HCT116 (cell line): ENCODE results near the gene GTPBP10.

Source experiments
- EZH2 ChIP-seq: fragments of 200-600 bp; sonication (generic); IDR thresholded peaks from 2 replicates; pipeline ENCODE4 v1.6.1; 2017; ENCODE audit warnings: antibody characterized with exemption, mixed run types
- POLR2A ChIP-seq: IDR thresholded peaks from 2 replicates; pipeline ENCODE4 v1.7.0; 2011; ENCODE audit warnings: borderline replicate concordance; ENCODE audit not compliant: insufficient read depth, insufficient read length; ENCODE audit errors: extremely low read depth
- POLR2AphosphoS5 ChIP-seq: IDR thresholded peaks from 2 replicates; pipeline ENCODE4 v1.6.1; 2011; ENCODE audit warnings: mild to moderate bottlenecking, low read depth, low read length, moderate library complexity
- RAD21 ChIP-seq: IDR thresholded peaks from 2 replicates; pipeline ENCODE4 v1.6.1; 2012; ENCODE audit warnings: low read depth, mild to moderate bottlenecking
- REST ChIP-seq: IDR thresholded peaks from 2 replicates; pipeline ENCODE4 v1.6.1; 2012; ENCODE audit warnings: low read depth
- SIN3A ChIP-seq: IDR thresholded peaks from 2 replicates; pipeline ENCODE4 v1.6.1; 2012; ENCODE audit warnings: low read depth
- SP1 ChIP-seq: IDR thresholded peaks from 2 replicates; pipeline ENCODE4 v1.6.1; 2012; ENCODE audit warnings: low read depth
- ZFX ChIP-seq: fragments of 450-650 bp; IDR thresholded peaks from 2 replicates; pipeline ENCODE4 v1.6.1; 2017
- ZNF274 ChIP-seq: fragments of 200-500 bp; sonication (Bioruptor generic); IDR thresholded peaks from 2 replicates; pipeline ENCODE4 v1.6.1; 2014; ENCODE audit warnings: mild to moderate bottlenecking, low read depth, low read length, inconsistent platforms
- TF ChIP-seq, protein P1 (sequence below), 3 experiments: fragments of 200-600 bp in 1 of 3; sonication (generic) in 1 of 3; IDR thresholded peaks in 2 of 3; conservative IDR thresholded peaks in 1 of 3; 2 replicates each; pipeline ENCODE4 v1.5.1; 2012 to 2017; ENCODE audit warnings: low read depth in 2 of 3, low read length in 2 of 3, antibody characterized with exemption in 1 of 3, borderline replicate concordance in 1 of 3, control low read depth in 1 of 3, mild to moderate bottlenecking in 1 of 3, mixed read lengths in 1 of 3, mixed run types in 1 of 3, moderate library complexity in 1 of 3; ENCODE audit not compliant: insufficient read depth in 1 of 3

DNA sequence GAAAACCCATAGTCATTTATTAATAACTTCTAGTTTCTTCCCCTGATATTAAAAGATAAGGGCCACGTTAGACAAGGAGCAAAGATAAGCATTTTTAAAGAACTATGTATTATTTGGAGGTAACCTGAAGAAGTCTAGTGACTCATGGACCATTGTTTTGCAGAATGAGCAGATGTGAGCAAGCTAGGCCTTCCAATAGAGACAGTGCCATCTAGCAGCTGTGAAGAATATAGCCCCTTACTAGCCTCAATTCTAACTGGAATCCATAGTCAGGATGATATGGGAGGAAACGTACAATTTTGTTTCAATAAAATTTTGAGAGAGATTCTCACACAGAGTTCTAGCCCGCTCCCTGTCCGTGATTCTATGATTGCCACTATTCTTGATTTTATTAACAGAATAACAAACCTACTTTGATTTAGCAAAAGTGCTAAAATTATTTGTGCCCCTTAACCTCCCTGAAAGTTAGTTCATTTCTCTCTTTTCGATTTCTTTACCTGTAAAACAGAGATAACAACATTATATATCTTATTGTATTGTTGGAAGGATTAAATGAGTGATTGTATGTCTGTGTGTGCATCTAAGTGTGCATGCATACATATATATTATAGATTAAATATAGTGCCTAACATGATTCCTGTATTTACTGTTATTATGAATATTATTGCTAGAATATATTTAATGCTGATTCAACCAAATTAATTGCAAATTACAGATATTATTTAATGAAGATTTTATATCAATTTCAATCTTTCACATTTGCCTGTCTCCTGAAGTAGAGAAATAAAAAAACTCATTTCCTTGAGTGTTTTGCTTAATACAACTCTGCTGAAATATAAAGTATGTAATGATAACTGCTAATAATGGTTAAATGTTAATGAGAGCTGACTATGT is 48.1 kb upstream of the GTPBP10 start:
- TF ChIP-seq, protein P1, sequence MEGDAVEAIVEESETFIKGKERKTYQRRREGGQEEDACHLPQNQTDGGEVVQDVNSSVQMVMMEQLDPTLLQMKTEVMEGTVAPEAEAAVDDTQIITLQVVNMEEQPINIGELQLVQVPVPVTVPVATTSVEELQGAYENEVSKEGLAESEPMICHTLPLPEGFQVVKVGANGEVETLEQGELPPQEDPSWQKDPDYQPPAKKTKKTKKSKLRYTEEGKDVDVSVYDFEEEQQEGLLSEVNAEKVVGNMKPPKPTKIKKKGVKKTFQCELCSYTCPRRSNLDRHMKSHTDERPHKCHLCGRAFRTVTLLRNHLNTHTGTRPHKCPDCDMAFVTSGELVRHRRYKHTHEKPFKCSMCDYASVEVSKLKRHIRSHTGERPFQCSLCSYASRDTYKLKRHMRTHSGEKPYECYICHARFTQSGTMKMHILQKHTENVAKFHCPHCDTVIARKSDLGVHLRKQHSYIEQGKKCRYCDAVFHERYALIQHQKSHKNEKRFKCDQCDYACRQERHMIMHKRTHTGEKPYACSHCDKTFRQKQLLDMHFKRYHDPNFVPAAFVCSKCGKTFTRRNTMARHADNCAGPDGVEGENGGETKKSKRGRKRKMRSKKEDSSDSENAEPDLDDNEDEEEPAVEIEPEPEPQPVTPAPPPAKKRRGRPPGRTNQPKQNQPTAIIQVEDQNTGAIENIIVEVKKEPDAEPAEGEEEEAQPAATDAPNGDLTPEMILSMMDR (IDR thresholded peaks at IDR 0.05 in 2 of 3, conservative IDR thresholded peaks at IDR 0.05 in 1 of 3; ENCODE audit: borderline replicate concordance in 1 of 3, insufficient read depth in 1 of 3, low read depth in 2 of 3, low read length in 2 of 3) = peak; percentile 49 to 68 (median 67); a peak in 5 of 6 replicates
- TF ChIP-seq POLR2A (no peak), RAD21 (peak; percentile 55; the same call in 1 of the 2 replicates), POLR2AphosphoS5 (no peak), REST (no peak), EZH2 (no peak), ZFX (no peak), ZNF274 (no peak), SP1 (no peak), SIN3A (no peak)
